ENCODE results near the gene PRMT7.

Gene PRMT7

GRCh38 chr16:68267612-68268405 lies 43.0 kb upstream of the PRMT7 start:
- Histone ChIP-seq H4K5ac (ENCODE audit: low read length) (no peak overlapping the region), H2BK15ac (replicated peaks; ENCODE audit: low read depth) (no peak overlapping the region), H3K79me1 (ENCODE audit: low read length) (peaks cover 7% of the 10 kb centered on the region), H2AK5ac (ENCODE audit: low read length) (no peak overlapping the region), H3K56ac (ENCODE audit: low read length) (peak overlapping the region; percentile 1), H3K27ac (ENCODE audit: low read depth, low read length) (no peak overlapping the region), H3K23ac (ENCODE audit: low read length) (no peak overlapping the region), H3K79me2 (ENCODE audit: control insufficient read depth, insufficient read depth, low read length) (peaks cover 45% of the 10 kb centered on the region), H4K8ac (ENCODE audit: low read depth, low read length) (no peak overlapping the region), H3K36me3 (ENCODE audit: control insufficient read depth, insufficient read depth, low read length) (no peaks in the 10 kb centered on the region), H3K4me2 (ENCODE audit: low read length) (peak overlapping the region; percentile 5), H2BK120ac (ENCODE audit: low read depth, low read length) (no peak overlapping the region), H3K4me1 (ENCODE audit: control insufficient read depth, low read depth, low read length) (peaks cover 2% of the 10 kb centered on the region), H2BK5ac (ENCODE audit: low read length) (peak overlapping the region; percentile 44), H3K4ac (ENCODE audit: low read depth, low read length) (no peak overlapping the region), H3K4me3 (ENCODE audit: low read length) (no peak overlapping the region), H3K9ac (ENCODE audit: low read length) (peak overlapping the region; percentile 0), H3K18ac (ENCODE audit: low read length) (peak overlapping the region; percentile 4), H3K27me3 (ENCODE audit: insufficient read depth, low read length, poor library complexity) (no peaks in the 10 kb centered on the region)
- peak; percentile 80 for DNase-seq
- WGBS (ENCODE audit: extremely low coverage, insufficient coverage, low lambda C conversion rate): no CpG with 5 or more reads among the region's 6 CpGs

DNA sequence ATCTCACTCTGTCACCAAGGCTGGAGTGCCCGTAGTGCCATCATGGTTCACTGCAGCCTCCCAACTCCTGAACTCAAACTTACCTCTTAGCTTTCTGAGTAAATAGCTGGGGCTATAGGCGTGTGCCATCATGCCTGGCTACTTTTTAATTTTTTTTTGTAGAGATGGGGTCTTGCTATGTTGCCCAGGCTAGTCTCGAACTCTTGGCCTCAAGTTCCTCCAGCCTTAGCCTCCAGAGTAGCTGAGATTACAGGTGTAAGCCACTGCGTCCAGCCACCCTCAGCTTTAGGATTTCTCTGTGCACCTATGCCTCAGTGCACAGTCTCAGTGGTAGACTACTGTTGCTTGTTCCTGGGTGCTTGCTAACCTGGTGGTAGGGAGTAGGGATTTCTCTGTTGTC lies 41.0 kb upstream of the PRMT7 start:
- no peak overlapping the region for H3K9ac ChIP-seq (ENCODE audit: low read length)
- H3K4ac ChIP-seq (ENCODE audit: low read depth, low read length): no peak overlapping the region
- H3K79me2 ChIP-seq (ENCODE audit: control insufficient read depth, insufficient read depth, low read length): peaks cover 53% of the 10 kb centered on the region
- H3K4me3 ChIP-seq (ENCODE audit: low read length): no peak overlapping the region
- H3K27ac ChIP-seq (ENCODE audit: low read depth, low read length): no peak overlapping the region
- H3K27me3 ChIP-seq (ENCODE audit: insufficient read depth, low read length, poor library complexity): no peaks in the 10 kb centered on the region
- H4K8ac ChIP-seq (ENCODE audit: low read depth, low read length): no peak overlapping the region
- peaks cover 4% of the 10 kb centered on the region for H3K4me1 ChIP-seq (ENCODE audit: control insufficient read depth, low read depth, low read length)
- WGBS (ENCODE audit: extremely low coverage, insufficient coverage, low lambda C conversion rate): no CpG with 5 or more reads among the region's 4 CpGs
- H3K56ac ChIP-seq (ENCODE audit: low read length): no peak overlapping the region
- DNase-seq: no peak
- no peak overlapping the region for H2BK5ac ChIP-seq (ENCODE audit: low read length)
- no peak overlapping the region for H4K5ac ChIP-seq (ENCODE audit: low read length)
- peaks cover 21% of the 10 kb centered on the region for H3K79me1 ChIP-seq (ENCODE audit: low read length)
- no peak overlapping the region for H2AK5ac ChIP-seq (ENCODE audit: low read length)
- H2BK15ac ChIP-seq (replicated peaks; ENCODE audit: low read depth): no peak overlapping the region
- H3K4me2 ChIP-seq (ENCODE audit: low read length): no peak overlapping the region
- no peak overlapping the region for H3K23ac ChIP-seq (ENCODE audit: low read length)
- H2BK120ac ChIP-seq (ENCODE audit: low read depth, low read length): no peak overlapping the region
- no peak overlapping the region for H3K18ac ChIP-seq (ENCODE audit: low read length)
- H3K36me3 ChIP-seq (ENCODE audit: control insufficient read depth, insufficient read depth, low read length): peaks cover 6% of the 10 kb centered on the region

- no peak overlapping the region for H4K5ac ChIP-seq (ENCODE audit: low read length)
- no peak overlapping the region for H2BK15ac ChIP-seq (replicated peaks; ENCODE audit: low read depth)
- no peak overlapping the region for H3K18ac ChIP-seq (ENCODE audit: low read length)
- no peak overlapping the region for H4K8ac ChIP-seq (ENCODE audit: low read depth, low read length)
- no peak overlapping the region for H3K56ac ChIP-seq (ENCODE audit: low read length)
- H3K27me3 ChIP-seq (ENCODE audit: insufficient read depth, low read length, poor library complexity): no peaks in the 10 kb centered on the region
- no peak overlapping the region for H3K4ac ChIP-seq (ENCODE audit: low read depth, low read length)
- H2AK5ac ChIP-seq (ENCODE audit: low read length): no peak overlapping the region
- H3K79me1 ChIP-seq (ENCODE audit: low read length): peaks cover 23% of the 10 kb centered on the region
- H2BK120ac ChIP-seq (ENCODE audit: low read depth, low read length): no peak overlapping the region
- no peak overlapping the region for H3K4me2 ChIP-seq (ENCODE audit: low read length)
- no CpG with 5 or more reads among the region's 1 CpG for WGBS (ENCODE audit: extremely low coverage, insufficient coverage, low lambda C conversion rate)
- no peak for DNase-seq
- H3K4me3 ChIP-seq (ENCODE audit: low read length): no peak overlapping the region
- H3K36me3 ChIP-seq (ENCODE audit: control insufficient read depth, insufficient read depth, low read length): peaks cover 6% of the 10 kb centered on the region
- no peak overlapping the region for H2BK5ac ChIP-seq (ENCODE audit: low read length)
- H3K27ac ChIP-seq (ENCODE audit: low read depth, low read length): no peak overlapping the region
- peaks cover 4% of the 10 kb centered on the region for H3K4me1 ChIP-seq (ENCODE audit: control insufficient read depth, low read depth, low read length)
- H3K79me2 ChIP-seq (ENCODE audit: control insufficient read depth, insufficient read depth, low read length): peaks cover 53% of the 10 kb centered on the region
- no peak overlapping the region for H3K9ac ChIP-seq (ENCODE audit: low read length)
- H3K23ac ChIP-seq (ENCODE audit: low read length): no peak overlapping the region
Measured at GRCh38 chr16:68270353-68270752, 40.5 kb upstream of the PRMT7 start.

DNA sequence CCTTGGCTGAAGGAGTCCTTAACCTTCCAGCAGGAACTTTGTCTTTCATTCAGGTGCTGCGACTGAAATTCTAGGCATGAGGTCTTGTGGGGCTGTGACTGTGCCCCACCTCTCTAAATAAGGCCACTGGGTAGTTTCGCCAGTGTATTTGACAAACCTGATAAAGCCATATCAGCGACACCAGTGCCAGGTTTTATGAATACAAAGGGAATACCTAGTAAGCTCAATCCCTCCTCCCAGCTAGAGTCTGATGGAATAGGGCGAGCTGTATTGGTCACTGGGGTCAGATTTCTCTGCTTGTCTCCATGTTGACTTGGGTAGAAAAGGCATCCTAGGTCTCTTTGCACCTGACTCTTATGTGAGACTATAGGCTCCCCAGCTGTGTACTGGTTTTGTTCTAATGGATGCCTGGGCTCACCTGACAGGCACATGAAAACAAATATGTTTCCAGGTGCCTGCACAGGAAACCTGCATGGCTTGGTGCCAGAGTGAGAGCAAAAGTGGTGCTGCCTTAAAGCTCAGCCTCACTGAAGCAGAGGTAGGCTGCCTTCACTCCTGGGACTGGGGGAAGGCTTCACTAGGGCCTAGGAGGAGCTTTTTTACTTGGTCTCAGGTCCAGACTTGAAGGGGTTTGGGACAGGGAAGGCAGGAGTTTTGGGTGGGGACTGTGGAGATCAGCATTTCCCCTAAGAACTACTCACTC lies 38.2 kb upstream of the PRMT7 start:
- peaks cover 4% of the 10 kb centered on the region for H3K4me1 ChIP-seq (ENCODE audit: control insufficient read depth, low read depth, low read length)
- peaks cover 23% of the 10 kb centered on the region for H3K79me1 ChIP-seq (ENCODE audit: low read length)
- peak; percentile 81 for DNase-seq
- H4K8ac ChIP-seq (ENCODE audit: low read depth, low read length): no peak overlapping the region
- no peak overlapping the region for H3K18ac ChIP-seq (ENCODE audit: low read length)
- H3K56ac ChIP-seq (ENCODE audit: low read length): no peak overlapping the region
- H3K36me3 ChIP-seq (ENCODE audit: control insufficient read depth, insufficient read depth, low read length): peaks cover 6% of the 10 kb centered on the region
- H3K27ac ChIP-seq (ENCODE audit: low read depth, low read length): no peak overlapping the region
- no CpG with 5 or more reads among the region's 4 CpGs for WGBS (ENCODE audit: extremely low coverage, insufficient coverage, low lambda C conversion rate)
- peaks cover 45% of the 10 kb centered on the region for H3K79me2 ChIP-seq (ENCODE audit: control insufficient read depth, insufficient read depth, low read length)
- H3K4ac ChIP-seq (ENCODE audit: low read depth, low read length): no peak overlapping the region
- no peak overlapping the region for H3K4me2 ChIP-seq (ENCODE audit: low read length)
- H2AK5ac ChIP-seq (ENCODE audit: low read length): no peak overlapping the region
- no peaks in the 10 kb centered on the region for H3K27me3 ChIP-seq (ENCODE audit: insufficient read depth, low read length, poor library complexity)
- H2BK15ac ChIP-seq (replicated peaks; ENCODE audit: low read depth): no peak overlapping the region
- H2BK120ac ChIP-seq (ENCODE audit: low read depth, low read length): no peak overlapping the region
- H2BK5ac ChIP-seq (ENCODE audit: low read length): no peak overlapping the region
- H3K4me3 ChIP-seq (ENCODE audit: low read length): no peak overlapping the region
- no peak overlapping the region for H3K23ac ChIP-seq (ENCODE audit: low read length)
- peak overlapping the region; percentile 6 for H3K9ac ChIP-seq (ENCODE audit: low read length)
- no peak overlapping the region for H4K5ac ChIP-seq (ENCODE audit: low read length)

- Histone ChIP-seq H3K56ac (ENCODE audit: low read length) (no peak overlapping the region), H2BK15ac (replicated peaks; ENCODE audit: low read depth) (no peak overlapping the region), H2AK5ac (ENCODE audit: low read length) (no peak overlapping the region), H4K8ac (ENCODE audit: low read depth, low read length) (no peak overlapping the region), H3K27me3 (ENCODE audit: insufficient read depth, low read length, poor library complexity) (no peaks in the 10 kb centered on the region), H3K79me1 (ENCODE audit: low read length) (peaks cover 23% of the 10 kb centered on the region), H3K79me2 (ENCODE audit: control insufficient read depth, insufficient read depth, low read length) (peaks cover 39% of the 10 kb centered on the region), H2BK120ac (ENCODE audit: low read depth, low read length) (no peak overlapping the region), H3K23ac (ENCODE audit: low read length) (no peak overlapping the region), H3K4me1 (ENCODE audit: control insufficient read depth, low read depth, low read length) (peaks cover 3% of the 10 kb centered on the region), H3K36me3 (ENCODE audit: control insufficient read depth, insufficient read depth, low read length) (peaks cover 6% of the 10 kb centered on the region), H3K9ac (ENCODE audit: low read length) (no peak overlapping the region), H3K27ac (ENCODE audit: low read depth, low read length) (no peak overlapping the region), H3K4me2 (ENCODE audit: low read length) (no peak overlapping the region), H3K4ac (ENCODE audit: low read depth, low read length) (no peak overlapping the region), H3K18ac (ENCODE audit: low read length) (no peak overlapping the region), H3K4me3 (ENCODE audit: low read length) (no peak overlapping the region), H4K5ac (ENCODE audit: low read length) (no peak overlapping the region), H2BK5ac (ENCODE audit: low read length) (no peak overlapping the region)
- no peak for DNase-seq
- no CpG with 5 or more reads among the region's 5 CpGs for whole genome bisulfite sequencing (ENCODE audit: extremely low coverage, insufficient coverage, low lambda C conversion rate)
Measured at GRCh38 chr16:68273459-68273858, 37.4 kb upstream of the PRMT7 start.

All from mesendoderm (in vitro differentiated cells).